Activated CD4-positive, alpha-beta T cell treated with anti-CD3 and anti-CD28 coated beads, Interleukin-2, amount 50 U/mL, for 16 hours (primary cell): ENCODE results near the gene MRRF.

Experiments used
- DNase-seq: peaks from one replicate; pipeline ENCODE4 v3.0.0-alpha.2; 2020

Gene MRRF

GRCh38 chr9:122228568-122229484 lies 35.9 kb upstream of the MRRF start, which contains the start of gene LHX6:
TSS of gene LHX6 (minus strand) at chr9:122228957. CDS start at chr9:122228740, 217 bp downstream.
- no peak for DNase-seq

- no peak for DNase-seq
Measured at GRCh38 chr9:122229485-122229837, 35.2 kb upstream of the MRRF start.

GRCh38 chr9:122232796-122233306 lies 31.8 kb upstream of the MRRF start:
- DNase-seq: no peak

- no peak for DNase-seq
Measured at GRCh38 chr9:122234022-122234748, 30.5 kb upstream of the MRRF start.

- DNase-seq: no peak
Measured at GRCh38 chr9:122236681-122237080, 28.0 kb upstream of the MRRF start.

GRCh38 chr9:122239722-122240121 lies 25.0 kb upstream of the MRRF start:
- no peak for DNase-seq

GRCh38 chr9:122244349-122244748 lies 20.3 kb upstream of the MRRF start:
- DNase-seq: no peak

- DNase-seq: no peak
Measured at GRCh38 chr9:122246666-122247065, 18.0 kb upstream of the MRRF start.

GRCh38 chr9:122248448-122248865 lies 16.2 kb upstream of the MRRF start:
- DNase-seq: no peak

- DNase-seq: no peak
Measured at GRCh38 chr9:122251351-122251750, 13.3 kb upstream of the MRRF start.

- DNase-seq: no peak
Measured at GRCh38 chr9:122252796-122253195, 11.9 kb upstream of the MRRF start.

- no peak for DNase-seq
Measured at GRCh38 chr9:122254761-122255160, 9.9 kb upstream of the MRRF start.

GRCh38 chr9:122256206-122256605 lies 8.5 kb upstream of the MRRF start:
- DNase-seq: no peak

- DNase-seq: no peak
Measured at GRCh38 chr9:122258886-122259415, 5.7 kb upstream of the MRRF start.

- DNase-seq: no peak
Measured at GRCh38 chr9:122261469-122261881, 3.2 kb upstream of the MRRF start.

GRCh38 chr9:122262073-122262472 lies 2.6 kb upstream of the MRRF start:
- no peak for DNase-seq

GRCh38 chr9:122263699-122264349 lies 858 bp upstream of the MRRF start:
- DNase-seq: no peak

GRCh38 chr9:122265149-122265915 lies 650 bp downstream of the MRRF start:
- peak; percentile 61 for DNase-seq

- no peak for DNase-seq
Measured at GRCh38 chr9:122268041-122268814, 3.5 kb downstream of the MRRF start.

GRCh38 chr9:122274055-122274454 lies 9.4 kb downstream of the MRRF start:
- DNase-seq: no peak

- no peak for DNase-seq
Measured at GRCh38 chr9:122276096-122276495, 11.4 kb downstream of the MRRF start.
